ENCODE data around the gene EIF4A2. TPM values are rescaled to one million over a fixed set of nuclear protein-coding genes. Genes with fewer than 3 reads are reported as not detected.
"Not testable (repeated sequence)": the region's sequence is repeated elsewhere in the genome, so short reads cannot be mapped to it uniquely, and the experiment has no call there.

The EIF4A2 gene
- total RNA-seq, 3 donors from 2014 or later: 218 to 536 (median 316) TPM

DNA sequence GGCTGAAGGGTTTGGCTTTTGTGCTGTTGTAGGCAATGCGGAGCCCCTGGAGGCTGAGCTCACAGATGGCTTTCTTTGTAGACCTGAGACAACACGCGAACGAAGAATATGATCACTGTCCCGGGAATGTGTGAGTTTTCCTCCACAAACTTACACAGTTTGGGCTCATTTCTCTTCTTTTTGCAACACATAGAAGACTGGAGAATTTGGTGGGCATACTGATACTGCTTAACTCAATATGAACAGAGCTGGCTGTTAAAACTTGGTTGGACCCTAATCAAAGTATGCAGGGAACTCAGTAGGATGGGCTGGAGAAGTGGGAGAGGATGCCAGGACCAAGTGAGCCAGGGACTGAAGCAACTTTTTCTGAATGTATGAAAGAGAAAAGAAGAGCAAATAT is 35.1 kb downstream of the EIF4A2 start:
- DNase-seq (no peak), ATAC-seq (no peak)
- intact Hi-C loops (cut with DNase I, micrococcal nuclease): no loop called here
- Histone ChIP-seq H3K9me3 (no peaks in the 10 kb centered on the region), H3K4me1 (ENCODE audit: low read depth) (no peaks in the 10 kb centered on the region), H3K36me3 (ENCODE audit: low read depth) (no peaks in the 10 kb centered on the region), H3K4me3 (no peak overlapping the region)
- TF ChIP-seq, protein P1, sequence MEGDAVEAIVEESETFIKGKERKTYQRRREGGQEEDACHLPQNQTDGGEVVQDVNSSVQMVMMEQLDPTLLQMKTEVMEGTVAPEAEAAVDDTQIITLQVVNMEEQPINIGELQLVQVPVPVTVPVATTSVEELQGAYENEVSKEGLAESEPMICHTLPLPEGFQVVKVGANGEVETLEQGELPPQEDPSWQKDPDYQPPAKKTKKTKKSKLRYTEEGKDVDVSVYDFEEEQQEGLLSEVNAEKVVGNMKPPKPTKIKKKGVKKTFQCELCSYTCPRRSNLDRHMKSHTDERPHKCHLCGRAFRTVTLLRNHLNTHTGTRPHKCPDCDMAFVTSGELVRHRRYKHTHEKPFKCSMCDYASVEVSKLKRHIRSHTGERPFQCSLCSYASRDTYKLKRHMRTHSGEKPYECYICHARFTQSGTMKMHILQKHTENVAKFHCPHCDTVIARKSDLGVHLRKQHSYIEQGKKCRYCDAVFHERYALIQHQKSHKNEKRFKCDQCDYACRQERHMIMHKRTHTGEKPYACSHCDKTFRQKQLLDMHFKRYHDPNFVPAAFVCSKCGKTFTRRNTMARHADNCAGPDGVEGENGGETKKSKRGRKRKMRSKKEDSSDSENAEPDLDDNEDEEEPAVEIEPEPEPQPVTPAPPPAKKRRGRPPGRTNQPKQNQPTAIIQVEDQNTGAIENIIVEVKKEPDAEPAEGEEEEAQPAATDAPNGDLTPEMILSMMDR (IDR thresholded peaks at IDR 0.05): no peak

DNA sequence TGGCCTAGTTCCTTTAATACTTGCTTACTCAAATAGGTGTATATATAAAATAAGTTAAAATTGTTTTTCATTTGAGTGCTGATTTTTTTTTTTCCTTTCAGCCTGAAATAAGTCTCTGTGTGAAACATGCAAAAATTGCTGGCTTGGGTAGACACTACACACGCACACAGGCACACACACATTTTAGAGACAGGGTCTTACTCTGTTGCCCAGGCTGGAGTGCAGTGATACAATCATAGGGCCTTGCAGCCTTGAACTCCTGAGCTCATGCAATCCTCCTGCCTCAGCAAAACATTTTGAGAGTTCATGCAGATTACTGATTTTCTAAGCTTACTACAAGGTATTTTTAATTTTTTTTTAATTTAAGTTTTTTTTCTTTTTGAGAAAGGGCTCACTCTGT is 35.6 kb downstream of the EIF4A2 start:
- DNase-seq: no peak
- ATAC-seq: no peak
- Histone ChIP-seq H3K9me3 (no peaks in the 10 kb centered on the region), H3K4me1 (ENCODE audit: low read depth) (no peaks in the 10 kb centered on the region), H3K36me3 (ENCODE audit: low read depth) (no peaks in the 10 kb centered on the region), H3K4me3 (no peak overlapping the region)
- TF ChIP-seq, protein P1 (IDR thresholded peaks at IDR 0.05): no peak
- intact Hi-C loops (cut with DNase I, micrococcal nuclease): no loop called here

DNA sequence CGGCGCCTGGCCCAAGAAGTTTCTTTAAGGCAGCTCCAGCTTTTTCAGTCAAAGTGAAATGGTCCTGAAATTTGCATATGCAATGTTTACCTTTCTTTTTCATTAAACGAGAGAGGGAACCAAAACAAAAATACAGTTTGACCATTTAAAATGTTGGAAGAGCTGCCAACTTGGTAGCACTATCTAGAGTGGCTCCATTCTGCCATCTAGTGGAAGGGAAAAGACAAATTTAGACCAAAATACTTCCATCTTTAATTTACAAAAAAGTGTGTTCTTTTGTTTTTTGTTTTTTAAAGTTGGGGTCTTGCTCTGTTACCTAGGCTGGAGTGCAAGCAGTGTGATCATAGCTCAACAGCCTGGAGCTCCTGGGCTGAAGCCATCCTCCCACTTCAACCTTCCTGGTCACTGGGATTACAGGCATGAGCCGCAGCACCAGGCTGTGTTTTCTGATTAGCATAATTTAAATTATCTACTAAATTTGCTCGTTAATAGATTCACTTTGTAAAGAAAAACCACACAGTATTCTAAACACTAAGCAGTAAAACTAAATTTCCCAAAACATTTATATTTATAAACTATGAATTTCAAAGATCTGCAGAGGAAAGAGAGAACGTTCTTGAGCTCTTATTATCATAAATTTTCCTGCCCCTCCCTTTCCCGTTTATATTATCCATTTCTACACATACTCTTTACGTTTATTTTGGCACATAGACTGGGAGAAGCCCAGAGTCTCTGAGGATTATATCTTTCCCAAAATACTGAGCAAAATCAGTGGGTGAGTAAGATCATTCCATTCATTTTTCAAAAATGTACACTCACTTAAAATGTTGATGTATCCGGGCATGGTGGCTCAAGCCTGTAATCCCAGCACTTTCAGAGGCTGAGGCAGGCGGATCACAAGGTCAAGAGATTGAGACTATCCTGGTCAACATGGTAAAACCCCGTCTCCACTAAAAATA is 38.3 kb downstream of the EIF4A2 start:
- Histone ChIP-seq H3K4me1 (ENCODE audit: low read depth) (peaks cover 10% of the 10 kb centered on the region), H3K4me3 (no peak overlapping the region), H3K36me3 (ENCODE audit: low read depth) (no peaks in the 10 kb centered on the region), H3K9me3 (no peaks in the 10 kb centered on the region)
- TF ChIP-seq, protein P1 (IDR thresholded peaks at IDR 0.05): peak; percentile 32
- DNase-seq (peak in 1 of 3 donors; percentile 26), ATAC-seq (peak; percentile 48)
- intact Hi-C loops (cut with DNase I, micrococcal nuclease): loop anchor here in 1 of 2 donors (10.0 kb wide), 1 partner anchor 207 kb away; the partner anchor contains the start of gene AHSG

DNA sequence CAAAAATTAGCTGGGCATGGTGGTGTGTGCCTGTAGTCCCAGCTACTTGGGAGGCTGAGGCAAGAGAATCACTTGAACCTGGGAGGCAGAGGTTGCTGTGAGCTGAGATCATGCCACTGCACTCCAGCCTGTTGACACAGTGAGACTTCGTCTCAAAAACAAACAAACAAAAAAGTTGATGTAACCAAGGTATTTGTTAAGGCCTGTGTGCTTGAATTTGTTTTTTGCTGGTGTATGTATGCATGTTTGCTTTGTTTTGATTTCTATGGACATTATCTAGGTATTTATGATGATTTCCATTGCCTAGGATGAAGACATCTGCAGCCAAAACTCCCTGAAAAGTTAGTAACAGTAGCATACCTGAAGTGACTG is 39.0 kb downstream of the EIF4A2 start:
- not testable (repeated sequence) for H3K36me3 ChIP-seq (ENCODE audit: low read depth); H3K4me3 ChIP-seq; H3K9me3 ChIP-seq; DNase-seq; ATAC-seq
- H3K4me1 ChIP-seq (ENCODE audit: low read depth): peaks cover 10% of the 10 kb centered on the region
- intact Hi-C loops (cut with DNase I, micrococcal nuclease): loop anchor here in 1 of 2 donors (10.0 kb wide), 1 partner anchor 208 kb away; the partner anchor contains the start of gene AHSG

DNA sequence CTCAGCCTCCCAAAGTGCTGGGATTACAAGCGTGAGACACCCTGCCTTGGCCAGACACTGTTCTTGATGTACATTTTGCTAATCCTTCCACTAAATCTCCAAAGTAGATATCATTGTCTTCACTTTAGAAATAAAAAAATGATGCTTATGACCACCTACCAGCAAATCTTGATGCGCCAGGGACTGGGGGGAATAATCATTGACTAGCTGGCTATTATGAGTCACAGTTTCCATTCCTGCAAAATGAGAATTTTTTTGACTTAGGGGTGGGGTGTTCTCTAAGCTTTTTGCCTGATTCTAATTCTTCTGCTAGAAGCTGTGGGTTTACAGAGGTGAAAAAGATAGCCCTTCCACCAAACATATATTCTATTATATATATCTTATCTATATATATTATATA is 40.0 kb downstream of the EIF4A2 start:
- DNase-seq: no peak
- intact Hi-C loops (cut with DNase I, micrococcal nuclease): loop anchor here in 1 of 2 donors (10.0 kb wide), 1 partner anchor 209 kb away; the partner anchor contains the start of gene AHSG

More for the DNA sequence above, 40.0 kb downstream of the EIF4A2 start:
- TF ChIP-seq, protein P1 (IDR thresholded peaks at IDR 0.05): no peak
- Histone ChIP-seq H3K4me3 (no peak overlapping the region), H3K9me3 (no peaks in the 10 kb centered on the region), H3K36me3 (ENCODE audit: low read depth) (no peaks in the 10 kb centered on the region), H3K4me1 (ENCODE audit: low read depth) (peaks cover 14% of the 10 kb centered on the region)
- ATAC-seq: no peak
